ENCODE measurements around the gene VOPP1.

Gene VOPP1

DNA sequence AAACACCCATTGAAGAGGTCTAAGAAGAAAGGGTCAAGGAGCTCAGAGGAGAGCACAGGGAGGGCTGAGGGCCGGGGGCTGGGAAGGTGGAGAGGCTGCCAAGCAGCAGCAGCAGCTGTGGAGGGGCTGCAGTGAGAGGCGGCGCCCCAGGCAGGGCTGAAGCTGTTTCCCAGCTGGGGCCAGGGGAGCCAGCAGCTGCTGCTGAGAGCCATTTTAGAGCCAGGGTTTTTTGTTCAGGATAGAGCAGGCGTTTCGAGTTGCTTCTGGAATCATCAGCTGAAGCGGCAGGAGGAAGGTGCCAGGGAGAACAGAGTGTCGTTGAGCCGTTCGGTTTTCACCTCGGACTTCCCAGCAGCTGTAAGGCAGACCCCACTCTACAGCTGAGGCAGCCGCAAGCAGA lies 144.5 kb downstream of the VOPP1 start:
- DNase-seq = peak; percentile 93

DNA sequence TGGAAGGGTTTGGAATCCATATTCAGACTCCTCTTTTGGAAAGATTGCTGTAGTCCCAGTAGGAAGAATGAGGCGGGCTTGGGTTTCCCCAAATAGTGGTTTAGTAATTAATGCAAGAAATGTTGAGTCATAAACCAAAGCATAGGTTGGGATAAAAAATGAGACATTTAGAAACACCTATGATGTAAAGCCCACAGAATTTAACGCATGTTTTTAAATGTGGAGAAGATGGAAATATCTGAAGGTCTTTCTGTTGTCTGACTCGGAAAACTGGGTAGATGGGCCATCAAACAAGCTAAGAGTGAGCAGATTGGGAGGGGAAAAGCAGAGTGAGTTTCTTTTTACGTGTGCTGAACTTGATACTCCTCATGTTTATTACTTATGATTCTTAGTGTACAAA lies 145.0 kb downstream of the VOPP1 start:
- no peak for DNase-seq

DNA sequence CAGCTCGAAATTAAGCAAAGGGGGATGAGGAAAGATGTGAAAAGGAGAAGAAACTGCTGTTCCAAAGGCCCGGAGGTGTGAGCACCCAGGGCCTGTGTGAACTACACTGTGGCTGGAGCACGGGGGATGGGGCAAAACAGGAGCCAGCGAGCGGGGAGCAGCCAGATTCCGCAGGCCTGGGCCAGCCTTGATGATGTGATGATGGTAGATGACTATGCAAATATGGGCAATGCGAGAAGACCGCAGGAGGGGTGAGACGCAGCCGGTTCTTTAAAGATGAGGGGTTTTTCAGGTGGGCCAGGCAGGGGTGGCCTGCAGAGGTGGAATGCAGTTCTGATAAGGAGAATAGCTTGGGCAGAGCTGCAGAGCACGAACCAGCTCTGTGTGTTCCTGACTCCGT lies 145.6 kb downstream of the VOPP1 start:
- no peak for DNase-seq

DNA sequence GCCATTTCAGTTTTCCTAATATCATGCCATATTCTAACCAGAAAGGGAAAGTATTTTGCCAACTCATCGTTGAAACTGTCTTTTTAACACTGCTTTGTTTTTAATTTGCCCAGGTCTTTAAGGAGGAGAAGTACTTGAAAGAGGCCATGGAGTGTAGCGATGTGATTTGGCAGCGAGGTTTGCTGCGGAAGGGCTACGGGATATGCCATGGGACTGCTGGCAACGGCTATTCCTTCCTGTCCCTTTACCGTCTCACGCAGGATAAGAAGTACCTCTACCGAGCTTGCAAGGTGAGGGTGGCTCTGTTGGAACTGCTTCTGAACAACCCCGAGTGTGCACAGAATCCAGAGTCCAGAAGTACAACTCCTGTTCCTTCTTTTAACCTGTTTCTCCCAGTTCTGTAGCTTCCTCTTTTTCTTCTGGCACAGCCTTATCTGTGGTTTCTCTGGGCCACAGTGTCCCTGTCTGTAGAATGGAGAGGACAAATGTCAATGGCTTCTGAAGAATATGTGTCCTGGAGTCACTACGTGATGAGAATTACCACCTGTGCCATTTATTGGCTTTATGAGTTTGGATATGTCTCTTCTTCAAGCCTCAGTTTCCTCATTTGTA lies 147.1 kb downstream of the VOPP1 start:
- peak; percentile 42 for DNase-seq

- DNase-seq = no peak
Observed at GRCh38 chr7:55423891-55424290, 148.4 kb downstream of the VOPP1 start.

DNA sequence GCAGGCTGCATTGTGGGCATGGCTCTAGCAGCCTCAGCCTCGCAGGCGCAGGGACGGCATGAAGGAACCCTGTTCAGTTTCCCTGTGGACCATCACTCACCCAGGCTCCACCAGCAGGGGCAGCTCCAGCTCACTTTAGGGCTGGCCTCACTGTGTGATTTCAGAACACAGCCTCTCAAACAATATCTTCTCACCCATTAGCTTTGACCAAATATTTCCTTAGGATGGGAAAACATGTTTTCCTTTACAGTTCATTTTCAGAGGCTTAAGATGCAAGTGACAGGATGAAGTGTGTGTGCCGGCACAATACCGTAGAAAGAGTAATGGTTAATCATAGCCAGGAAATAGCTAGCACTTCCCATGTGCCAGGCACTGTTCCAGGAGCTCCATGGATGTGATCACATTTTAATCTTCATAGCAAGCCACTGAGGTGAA lies 149.0 kb downstream of the VOPP1 start:
- no peak for DNase-seq
